GM12891 (cell line): Measurements from ENCODE around the gene PSMB8.

Source experiments
- POLR2A ChIP-seq: IDR thresholded peaks from 2 replicates; pipeline ENCODE4 v1.6.1; 2011; ENCODE audit warnings: low read depth, low read length, control low read depth
- POLR2AphosphoS5 ChIP-seq: IDR thresholded peaks from 2 replicates; pipeline ENCODE4 v1.6.1; 2011; ENCODE audit warnings: low read depth, low read length, control low read depth

GRCh38 chr6:32890831-32891230, 47.0 kb upstream of the PSMB8 start:
- no peak for TF ChIP-seq POLR2A
- TF ChIP-seq POLR2AphosphoS5 = no peak
